Fibroblast of skin of abdomen (primary cell): ENCODE data around the gene CBR4.
"Not testable (repeated sequence)": the region's sequence is repeated elsewhere in the genome, so short reads cannot be mapped to it uniquely, and the experiment has no call there.

Experiments
- DNase-seq: peaks from one replicate; pipeline ENCODE4 v3.0.0-alpha.2; 2013

CBR4 gene

GRCh38 chr4:168992952-168993482 lies 17.0 kb downstream of the CBR4 start:
- DNase-seq: not testable (repeated sequence)

GRCh38 chr4:168981942-168982341 lies 28.1 kb downstream of the CBR4 start:
- no peak for DNase-seq

GRCh38 chr4:168981460-168981859 lies 28.6 kb downstream of the CBR4 start:
- peak; percentile 26 for DNase-seq

GRCh38 chr4:168979338-168979737 lies 30.7 kb downstream of the CBR4 start:
- DNase-seq: no peak

- DNase-seq: peak; percentile 61
Observed at GRCh38 chr4:168978001-168978700, 31.9 kb downstream of the CBR4 start.

- no peak for DNase-seq
Observed at GRCh38 chr4:168972596-168972995, 37.5 kb downstream of the CBR4 start.

GRCh38 chr4:168960716-168961115 lies 49.3 kb downstream of the CBR4 start:
- no peak for DNase-seq

- DNase-seq: no peak
Observed at GRCh38 chr4:168955674-168956073, 54.4 kb downstream of the CBR4 start.

GRCh38 chr4:168952821-168953246 lies 57.2 kb downstream of the CBR4 start:
- DNase-seq: not testable (repeated sequence)

GRCh38 chr4:168945291-168945690 lies 64.8 kb downstream of the CBR4 start:
- DNase-seq: no peak

- DNase-seq: no peak
Observed at GRCh38 chr4:168942985-168943384, 67.1 kb downstream of the CBR4 start.
